ENCODE results near the gene CARNS1.

GRCh38 chr11:67420147-67420645, 4.7 kb downstream of the CARNS1 start:
- TF ChIP-seq POLR2AphosphoS5 (IDR thresholded peaks at IDR 0.05) (no peak), CTCF (IDR thresholded peaks at IDR 0.05) (no peak), POLR2A (IDR thresholded peaks at IDR 0.05) (no peak)

All from stomach (tissue), 4 donors.